ENCODE data around the gene FER.

DNA sequence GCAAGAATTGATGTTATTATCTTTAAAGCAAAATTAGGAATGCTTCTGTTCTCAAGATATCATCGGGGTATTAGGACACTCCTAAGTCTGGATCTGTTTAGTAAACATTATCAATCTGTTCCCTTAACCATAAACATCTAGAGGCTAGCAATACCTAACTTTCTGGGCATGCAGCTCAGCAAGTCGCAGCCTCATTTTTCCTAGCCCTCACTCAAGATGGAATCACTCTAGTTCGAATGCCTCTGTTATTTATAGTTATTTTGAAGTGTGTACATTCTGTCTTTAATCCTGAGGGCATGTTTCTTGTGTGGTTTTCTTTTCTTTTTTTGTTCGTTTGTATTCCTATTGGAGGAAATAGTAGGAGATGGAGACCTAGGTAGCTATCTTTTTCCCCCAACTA lies 66.9 kb downstream of the FER start:
- TF ChIP-seq, protein P1, sequence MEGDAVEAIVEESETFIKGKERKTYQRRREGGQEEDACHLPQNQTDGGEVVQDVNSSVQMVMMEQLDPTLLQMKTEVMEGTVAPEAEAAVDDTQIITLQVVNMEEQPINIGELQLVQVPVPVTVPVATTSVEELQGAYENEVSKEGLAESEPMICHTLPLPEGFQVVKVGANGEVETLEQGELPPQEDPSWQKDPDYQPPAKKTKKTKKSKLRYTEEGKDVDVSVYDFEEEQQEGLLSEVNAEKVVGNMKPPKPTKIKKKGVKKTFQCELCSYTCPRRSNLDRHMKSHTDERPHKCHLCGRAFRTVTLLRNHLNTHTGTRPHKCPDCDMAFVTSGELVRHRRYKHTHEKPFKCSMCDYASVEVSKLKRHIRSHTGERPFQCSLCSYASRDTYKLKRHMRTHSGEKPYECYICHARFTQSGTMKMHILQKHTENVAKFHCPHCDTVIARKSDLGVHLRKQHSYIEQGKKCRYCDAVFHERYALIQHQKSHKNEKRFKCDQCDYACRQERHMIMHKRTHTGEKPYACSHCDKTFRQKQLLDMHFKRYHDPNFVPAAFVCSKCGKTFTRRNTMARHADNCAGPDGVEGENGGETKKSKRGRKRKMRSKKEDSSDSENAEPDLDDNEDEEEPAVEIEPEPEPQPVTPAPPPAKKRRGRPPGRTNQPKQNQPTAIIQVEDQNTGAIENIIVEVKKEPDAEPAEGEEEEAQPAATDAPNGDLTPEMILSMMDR (IDR thresholded peaks at IDR 0.05) = no peak
- TF ChIP-seq POLR2AphosphoS5 (IDR thresholded peaks at IDR 0.05) (no peak), POLR2A (IDR thresholded peaks at IDR 0.05) (no peak), EP300 (IDR thresholded peaks at IDR 0.05) (no peak)
